Measurements from ENCODE around the gene KRR1.
"Not testable (repeated sequence)": the region's sequence is repeated elsewhere in the genome, so short reads cannot be mapped to it uniquely, and the experiment has no call there.

KRR1 gene

DNA sequence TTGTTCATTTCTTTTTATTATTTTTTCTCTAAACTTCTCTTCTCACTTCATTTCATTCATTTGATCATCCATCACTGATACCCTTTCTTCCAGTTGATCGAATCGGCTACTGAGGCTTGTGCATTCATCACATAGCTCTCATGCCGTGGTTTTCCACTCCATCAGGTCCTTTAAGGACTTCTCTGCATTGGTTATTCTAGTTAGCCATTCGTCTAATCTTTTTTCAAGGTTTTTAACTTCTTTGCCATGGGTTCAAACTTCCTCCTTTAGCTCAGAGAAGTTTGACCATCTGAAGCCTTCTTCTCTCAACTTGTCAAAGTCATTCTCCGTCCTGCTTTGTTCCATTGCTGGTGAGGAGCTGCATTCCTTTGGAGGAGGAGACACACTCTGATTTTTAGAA lies 10.7 kb upstream of the KRR1 start:
- DNase-seq: not testable (repeated sequence)

DNA sequence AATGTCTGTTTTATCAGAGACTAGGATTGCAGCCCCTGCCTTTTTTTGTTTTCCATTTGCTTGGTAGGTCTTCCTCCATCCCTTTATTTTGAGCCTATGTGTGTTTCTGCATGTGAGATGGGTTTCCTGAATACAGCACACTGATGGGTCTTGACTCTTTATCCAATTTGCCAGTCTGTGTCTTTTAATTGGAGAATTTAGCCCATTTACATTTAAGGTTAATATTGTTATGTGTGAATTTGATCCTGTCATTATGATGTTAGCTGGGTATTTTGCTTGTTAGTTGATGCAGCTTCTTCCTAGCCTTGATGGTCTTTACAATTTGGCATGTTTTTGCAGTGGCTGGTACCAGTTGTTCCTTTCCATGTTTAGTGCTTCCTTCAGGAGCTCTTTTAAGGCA lies 9.8 kb upstream of the KRR1 start:
- DNase-seq: not testable (repeated sequence)

DNA sequence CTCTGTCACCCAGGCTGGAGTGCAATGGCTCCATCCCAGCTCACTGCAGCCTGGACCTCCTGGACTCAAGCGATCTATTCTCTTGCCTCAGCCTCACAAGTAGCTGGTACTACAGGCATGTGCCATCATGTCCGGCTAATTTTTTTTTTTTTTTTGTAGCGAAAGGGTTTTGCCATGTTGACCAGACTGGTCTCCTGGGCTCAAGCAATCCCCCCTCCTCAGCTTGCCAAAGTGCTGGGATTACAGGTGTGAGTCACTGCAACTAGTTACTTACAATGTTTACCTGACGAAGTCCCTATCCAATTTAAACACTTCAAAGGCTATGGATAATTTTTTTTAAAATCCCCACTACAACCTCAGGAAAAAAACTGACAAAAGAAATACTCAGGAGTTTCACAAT lies 1.8 kb downstream of the KRR1 start:
- DNase-seq: no peak

DNA sequence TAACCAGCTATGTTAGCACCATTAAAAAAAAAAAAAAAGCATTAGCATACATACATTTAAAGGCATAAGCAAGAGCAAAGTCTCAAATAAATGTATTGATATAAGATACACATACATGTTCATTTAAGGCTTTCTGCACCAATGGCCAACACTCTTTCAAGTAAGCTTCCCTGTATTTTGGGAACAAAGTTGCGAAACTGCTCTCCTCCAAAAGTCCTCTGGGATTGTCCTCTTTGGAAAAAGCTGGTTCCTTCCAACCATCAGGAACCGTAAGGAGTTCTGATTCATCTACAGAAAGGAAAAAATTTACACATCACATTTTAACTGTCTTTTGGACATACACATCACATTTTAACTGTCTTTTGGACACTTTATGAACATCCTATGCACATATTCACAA lies 3.2 kb downstream of the KRR1 start:
- DNase-seq: no peak

DNA sequence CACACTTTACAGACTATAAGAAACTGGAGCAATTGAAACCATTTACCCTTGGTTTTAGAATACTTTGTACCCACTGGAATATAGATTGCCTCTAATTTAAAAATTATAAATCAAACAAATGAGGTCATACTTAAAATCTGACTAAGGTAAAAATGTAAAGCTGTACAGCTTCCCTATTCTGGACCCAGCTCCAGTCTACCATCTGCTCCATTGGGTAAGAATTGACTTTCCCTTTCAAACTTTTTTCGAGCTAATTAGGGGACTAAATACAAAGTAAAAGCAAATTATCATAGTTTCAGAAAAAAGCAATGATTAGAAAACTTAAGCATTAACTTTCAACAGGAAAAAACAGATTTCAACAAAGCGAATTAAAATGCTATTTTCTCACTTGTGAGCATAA lies 4.3 kb downstream of the KRR1 start:
- no peak for DNase-seq

DNA sequence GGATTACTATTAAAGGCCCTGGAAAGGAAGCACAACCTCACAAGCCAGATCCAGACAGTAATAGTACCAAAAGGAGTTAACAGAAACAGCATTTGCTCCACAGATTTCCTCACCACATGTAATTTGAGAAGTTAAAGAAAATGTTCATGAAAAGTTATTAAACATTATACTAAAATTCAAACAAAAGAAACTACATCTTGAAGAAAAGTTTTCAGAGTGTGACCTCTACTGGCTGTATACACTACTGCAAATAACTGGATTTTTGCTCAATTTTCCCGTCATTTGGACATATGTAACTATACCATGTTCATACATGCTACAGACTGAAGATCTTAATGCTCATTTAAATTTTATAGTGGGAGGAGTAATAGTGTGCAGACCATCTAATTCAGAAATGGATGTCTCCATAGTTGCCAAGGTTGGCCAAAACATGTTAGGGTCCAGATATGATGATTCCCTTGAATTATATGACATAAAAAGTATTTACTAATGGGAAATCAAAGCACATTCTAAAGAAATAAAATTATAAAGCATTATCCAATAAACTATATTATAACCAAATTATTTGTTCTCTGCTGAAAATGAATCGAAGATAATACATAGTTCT lies 5.6 kb downstream of the KRR1 start:
- no peak for DNase-seq

DNA sequence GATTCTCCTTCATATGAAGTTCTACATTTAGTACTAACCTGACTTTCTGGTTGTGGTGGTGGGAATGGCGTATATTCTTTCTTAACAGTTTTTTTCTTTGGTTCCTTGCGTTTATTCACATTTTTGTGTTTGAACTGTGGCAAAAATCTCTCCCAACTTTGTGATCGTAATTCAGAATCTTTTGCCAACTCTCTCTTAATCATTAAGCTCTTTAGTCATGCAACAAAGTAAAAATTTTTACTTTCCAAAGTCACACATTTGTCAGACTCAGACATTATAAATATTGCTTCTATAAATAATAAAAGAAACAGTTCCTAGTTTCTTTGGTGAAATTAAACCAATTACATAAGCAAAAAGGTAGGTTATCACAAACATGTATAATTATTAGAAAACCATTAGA lies 7.5 kb downstream of the KRR1 start:
- DNase-seq: no peak

DNA sequence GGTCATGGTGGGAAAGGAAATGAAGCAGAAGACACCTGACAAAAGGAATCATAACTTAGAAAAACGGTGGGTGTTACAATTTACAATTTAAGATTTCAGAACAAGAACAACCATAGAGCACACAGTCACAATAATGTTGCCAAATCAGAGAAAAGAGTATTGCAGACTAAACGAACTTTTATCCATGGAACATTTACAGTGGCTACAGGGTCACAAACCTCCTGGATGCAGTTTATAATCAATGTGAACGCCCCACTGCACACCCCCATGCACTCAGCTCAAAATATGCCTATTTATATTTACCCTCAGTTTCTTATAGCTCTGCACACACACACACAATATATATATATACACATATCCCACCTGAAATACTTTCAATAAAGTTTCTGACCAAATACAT lies 8.0 kb downstream of the KRR1 start:
- no peak for DNase-seq

DNA sequence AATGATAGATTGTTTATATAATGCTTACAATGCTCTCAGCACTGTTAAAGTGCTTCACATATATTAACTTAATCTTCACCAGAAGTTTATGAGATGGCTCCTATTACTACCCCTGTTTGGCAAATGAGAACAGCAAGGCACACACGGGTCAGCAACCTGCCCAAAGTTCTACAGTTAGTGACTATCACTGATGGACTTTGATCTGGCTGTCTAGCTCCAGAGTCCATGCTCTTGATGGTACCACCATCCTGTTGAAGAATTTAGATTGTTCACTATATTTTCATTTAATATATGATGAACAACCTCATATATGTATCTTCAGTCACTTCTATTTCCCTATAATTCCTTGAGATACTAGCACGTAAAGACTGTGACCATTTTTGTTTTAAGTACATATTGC lies 20.2 kb downstream of the KRR1 start:
- DNase-seq: no peak

DNA sequence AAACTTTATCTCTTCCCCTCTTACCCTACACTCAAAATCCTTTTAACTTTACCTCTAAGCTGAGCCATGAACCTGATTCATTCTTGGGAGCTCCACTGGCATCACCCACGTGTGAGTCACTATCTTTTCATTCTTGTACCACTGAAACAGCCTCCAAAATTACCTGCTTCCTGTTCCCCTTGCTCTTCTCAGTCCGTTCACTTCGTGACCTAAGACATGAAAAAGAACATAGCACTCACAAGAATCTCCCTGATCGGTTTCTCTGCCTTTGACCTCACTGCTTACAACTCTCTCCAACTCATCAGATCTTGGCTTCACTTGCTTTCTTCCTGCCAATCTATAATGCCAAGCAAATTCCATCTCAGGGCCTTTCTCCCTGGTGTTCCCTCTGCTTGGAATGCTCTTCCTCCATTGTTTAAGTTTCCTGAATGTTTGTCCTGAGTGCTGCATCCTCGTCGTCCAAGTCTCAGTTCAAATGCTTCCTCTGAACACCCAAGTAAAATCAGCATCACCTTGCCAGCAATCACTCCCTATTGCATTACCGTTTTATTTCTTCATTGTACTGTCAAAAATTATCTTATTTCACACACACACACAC lies 21.7 kb downstream of the KRR1 start:
- DNase-seq: no peak

DNA sequence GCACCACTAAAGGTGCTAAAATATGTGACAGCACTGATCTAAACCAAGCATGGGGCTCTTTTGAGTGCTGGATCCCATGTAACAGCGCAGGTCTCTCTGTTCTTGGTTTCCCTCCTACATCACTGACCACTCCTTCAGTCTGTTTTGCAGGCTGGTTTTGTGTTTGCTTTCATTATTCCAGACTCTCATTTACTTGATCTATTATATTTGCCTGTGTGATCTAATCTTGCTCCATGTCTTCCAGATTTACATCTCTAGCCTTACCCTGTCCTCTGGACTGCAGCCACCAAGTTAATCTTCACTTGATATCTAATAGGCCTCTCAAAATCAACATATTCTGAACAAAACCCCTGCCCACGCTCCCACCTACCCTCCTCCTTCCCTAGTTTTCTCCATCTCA lies 22.2 kb downstream of the KRR1 start:
- no peak for DNase-seq

DNA sequence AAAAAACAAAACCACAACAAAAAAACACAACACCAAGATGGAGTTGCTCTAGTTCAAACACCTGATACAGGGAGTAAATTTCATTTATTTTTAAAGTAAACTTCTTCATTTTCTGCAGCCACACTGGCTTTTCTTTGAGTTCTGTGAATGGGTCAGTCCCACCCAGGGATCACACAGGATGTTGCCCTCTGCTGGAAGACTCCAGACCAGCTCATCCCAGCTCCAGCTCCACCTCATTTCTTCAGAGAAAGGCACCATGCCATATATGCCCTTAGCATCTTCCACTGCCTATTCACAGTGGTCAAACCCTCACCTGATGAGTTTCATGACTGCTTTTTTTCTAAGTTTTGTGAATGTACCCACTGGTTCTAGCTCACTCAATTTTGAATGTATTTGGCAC lies 22.9 kb downstream of the KRR1 start:
- no peak for DNase-seq

DNA sequence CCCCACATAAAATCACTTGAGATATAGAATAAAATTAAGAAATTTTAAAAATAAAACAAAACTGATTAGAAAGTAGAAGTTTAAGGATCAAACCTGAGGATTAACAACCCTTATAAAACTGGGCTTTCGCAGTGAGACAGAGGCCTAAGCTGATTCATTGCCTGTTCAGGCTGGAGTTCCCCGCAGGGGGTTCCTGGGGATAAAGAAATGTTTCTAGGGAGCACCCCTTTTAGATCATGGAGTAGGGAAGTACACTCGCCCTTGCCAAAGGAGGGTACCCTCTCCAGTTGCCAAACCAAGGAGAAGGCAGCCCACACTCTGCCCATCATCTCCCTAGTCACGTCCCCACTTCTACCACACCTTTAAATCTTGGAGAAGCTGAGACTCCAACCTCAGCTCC lies 24.1 kb downstream of the KRR1 start:
- DNase-seq: no peak

DNA sequence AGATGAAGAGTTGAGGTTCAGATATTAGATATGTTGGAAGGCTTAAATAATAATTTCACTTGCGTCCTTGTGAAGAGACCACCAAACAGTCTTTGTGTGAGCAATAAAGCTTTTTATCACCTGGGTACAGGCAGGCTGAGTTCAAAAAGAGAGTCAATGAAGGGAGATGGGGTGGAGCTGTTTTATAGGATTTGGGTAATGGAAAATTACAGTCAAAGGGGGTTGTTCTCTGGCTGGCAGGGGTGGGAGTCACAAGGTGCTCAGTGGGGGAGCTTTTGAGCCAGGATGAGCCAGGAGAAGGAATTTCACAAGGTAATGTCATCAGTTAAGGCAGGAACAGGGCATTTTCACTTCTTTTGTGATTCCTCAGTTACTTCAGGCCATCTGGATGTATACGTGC lies 27.0 kb downstream of the KRR1 start:
- DNase-seq: not testable (repeated sequence)

DNA sequence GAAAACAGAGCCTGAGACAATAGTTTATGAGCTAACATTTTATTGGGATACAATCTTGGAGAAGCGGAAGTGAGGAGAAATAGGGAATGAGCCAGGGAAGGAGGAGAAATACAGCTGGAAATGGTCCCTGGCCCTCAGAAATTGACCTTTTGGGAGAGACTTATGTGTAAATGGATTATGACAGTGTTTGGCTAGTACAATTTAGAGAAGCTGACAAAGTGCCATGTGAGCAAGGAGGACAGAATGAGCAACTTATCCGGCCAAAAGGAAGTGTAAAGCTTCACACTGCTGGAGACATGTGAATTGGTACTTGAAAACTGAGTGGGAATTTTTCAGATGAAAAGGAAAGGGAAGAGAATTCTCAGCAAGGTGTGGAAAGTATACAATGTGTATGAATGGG lies 28.0 kb downstream of the KRR1 start:
- no peak for DNase-seq

DNA sequence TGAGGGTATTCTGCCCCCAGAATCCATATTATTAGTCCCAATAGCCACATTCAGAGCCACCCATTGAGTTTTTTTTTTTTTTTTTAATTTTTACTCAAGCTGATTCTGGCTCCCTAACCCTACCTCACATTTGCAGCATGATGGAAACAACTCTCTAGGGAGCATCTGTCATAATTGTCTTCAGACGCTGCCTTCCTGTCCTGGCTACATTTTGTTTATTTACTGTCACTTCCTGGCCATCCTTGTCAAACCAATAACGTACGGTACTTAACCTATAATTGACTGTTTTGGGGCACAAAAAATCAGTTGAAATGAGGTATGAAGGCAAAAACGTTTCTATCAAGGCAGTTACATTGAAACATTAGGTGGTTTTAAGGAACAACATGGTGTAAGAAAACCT lies 28.8 kb downstream of the KRR1 start:
- no peak for DNase-seq

DNA sequence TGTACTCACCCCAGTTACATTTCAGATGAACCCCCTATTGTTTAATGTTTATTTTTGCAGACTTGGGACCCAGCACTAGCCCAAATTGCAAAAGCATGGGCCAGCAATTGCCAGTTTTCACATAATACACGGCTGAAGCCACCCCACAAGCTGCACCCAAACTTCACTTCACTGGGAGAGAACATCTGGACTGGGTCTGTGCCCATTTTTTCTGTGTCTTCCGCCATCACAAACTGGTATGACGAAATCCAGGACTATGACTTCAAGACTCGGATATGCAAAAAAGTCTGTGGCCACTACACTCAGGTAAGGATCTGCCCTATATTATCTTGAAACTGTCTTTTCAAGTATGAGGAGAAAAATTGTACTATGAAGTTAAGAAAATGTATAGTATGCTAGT lies 29.6 kb downstream of the KRR1 start:
- DNase-seq: no peak

DNA sequence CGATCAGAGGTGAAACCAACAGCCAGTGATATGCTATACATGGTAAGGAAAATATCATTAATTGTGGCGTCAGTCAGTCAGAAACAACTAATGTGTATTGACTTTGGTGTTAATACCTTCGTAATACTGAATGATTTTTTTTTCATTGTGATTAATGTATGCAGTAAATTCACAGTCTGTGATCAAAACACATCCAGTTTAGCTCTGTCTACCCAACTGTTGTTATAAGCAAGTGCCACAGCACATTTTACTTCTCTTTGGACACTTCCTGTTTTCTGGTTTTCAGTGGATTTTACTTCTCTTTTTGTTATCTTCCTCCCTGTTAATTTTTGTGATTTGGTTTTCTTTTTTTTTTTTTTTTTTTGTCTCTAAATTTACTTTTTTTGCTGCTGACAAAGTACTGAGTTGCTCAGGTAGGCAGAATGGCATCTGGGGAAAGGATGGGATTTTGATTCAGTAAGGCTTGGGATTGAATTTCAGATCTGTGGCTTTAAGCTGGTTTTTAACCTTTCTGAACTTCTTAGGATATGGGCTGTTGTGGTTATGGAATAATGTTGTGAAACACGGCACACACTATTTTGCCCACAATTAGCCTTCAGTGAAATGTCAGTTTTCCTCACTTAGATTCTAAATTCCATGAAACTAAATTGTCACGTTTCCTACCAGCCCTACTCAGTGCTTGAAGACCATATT lies 30.2 kb downstream of the KRR1 start:
- no peak for DNase-seq

DNA sequence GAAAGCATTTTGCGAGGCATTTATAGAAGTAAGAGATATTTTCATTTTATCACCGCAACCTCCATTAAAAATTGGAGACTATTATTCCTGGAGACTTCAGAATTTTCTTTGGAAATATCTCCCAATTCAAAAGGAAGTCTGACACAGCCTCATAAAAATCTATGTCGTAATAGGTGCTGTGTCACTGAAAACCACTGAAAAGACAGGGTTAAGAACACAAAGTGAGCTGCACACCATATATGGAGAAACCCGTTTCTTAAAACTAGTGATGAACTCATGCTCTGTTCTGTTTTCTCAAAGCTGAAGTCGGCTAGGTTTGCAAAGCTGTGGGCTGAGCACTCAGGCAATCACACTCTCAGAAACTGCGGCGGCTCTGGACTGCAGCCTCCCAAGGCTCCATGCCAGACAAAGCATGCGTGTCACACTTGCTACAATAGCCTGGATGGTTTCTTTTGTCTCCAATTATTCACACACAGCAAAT lies 30.9 kb downstream of the KRR1 start, which contains the start of gene GLIPR1:
TSS of gene GLIPR1 (plus strand) at position 287 of the 481 bp plus-strand sequence. CDS start at position 413, 126 bp downstream.
- no peak for DNase-seq

DNA sequence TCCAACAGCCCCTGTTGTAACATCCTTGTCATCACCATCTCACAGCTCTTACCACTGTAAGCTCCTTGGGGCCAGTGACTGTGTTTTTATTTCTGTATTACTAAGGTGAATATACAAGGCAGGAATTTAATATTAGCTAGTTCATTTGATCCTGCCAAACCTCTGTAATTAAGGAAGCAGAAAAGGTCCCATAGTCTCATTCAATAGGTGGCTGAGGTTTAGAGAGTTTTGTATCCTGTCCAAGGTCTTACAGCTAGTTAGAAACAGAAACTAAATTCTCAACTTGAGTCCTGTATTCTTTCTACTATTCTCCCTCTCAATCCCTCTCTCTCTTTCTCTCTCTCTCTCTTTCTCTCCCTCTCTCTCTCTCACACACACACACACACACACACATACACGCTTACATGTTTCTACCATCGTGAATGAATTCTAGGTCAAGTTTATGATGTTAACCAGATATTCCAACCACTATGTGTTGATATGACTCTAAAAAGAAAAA lies 31.4 kb downstream of the KRR1 start:
- DNase-seq: no peak

DNA sequence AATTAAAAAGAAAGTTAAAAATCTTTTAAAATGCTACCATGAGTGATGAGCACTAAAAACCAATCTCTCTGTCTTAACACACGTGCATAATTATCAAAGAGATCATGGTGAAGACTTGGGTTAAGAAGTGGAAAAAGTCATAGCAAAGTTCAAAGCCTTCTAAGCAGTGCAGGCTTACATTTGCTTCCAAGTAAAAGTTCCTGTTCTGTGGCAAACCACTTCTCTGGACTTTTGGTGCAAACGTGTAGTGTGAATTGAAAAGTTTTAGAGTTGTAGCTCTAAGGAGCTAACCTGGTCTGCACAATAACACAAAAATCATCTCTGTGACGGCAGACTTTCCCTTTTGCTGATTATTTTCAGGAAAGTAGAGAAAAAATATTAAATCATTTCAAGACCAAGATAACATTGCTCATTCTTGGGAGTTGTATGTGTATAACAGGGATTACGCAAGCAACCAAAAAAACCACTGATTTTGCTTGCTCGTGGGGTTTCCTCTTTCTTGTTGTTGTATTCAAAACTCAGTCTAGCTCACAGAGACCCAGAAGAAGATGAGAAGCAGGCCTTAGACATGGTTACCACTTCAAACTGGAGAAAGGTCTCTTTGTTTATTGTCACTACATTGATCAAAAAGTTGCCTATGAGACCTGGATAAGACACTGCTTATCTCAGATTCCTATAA lies 33.2 kb downstream of the KRR1 start:
- no peak for DNase-seq

DNA sequence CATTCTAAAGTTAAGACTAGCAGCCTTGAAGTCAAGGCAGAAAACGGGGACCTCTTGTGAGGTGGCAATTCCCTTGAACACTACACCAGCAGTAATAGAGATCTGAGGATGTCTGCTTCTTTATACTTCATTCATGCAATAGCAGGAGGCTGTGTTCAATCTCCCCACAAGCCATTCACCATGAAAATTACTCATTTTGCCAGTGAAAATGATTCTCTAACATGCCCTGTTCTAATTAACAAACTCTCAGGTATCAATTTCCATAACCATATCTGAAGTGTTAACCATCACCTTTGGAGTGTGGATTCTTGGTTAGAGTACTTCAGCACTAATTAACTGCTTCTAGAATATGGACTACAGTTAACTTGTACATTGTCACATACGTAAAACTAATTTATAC lies 34.3 kb downstream of the KRR1 start:
- no peak for DNase-seq

DNA sequence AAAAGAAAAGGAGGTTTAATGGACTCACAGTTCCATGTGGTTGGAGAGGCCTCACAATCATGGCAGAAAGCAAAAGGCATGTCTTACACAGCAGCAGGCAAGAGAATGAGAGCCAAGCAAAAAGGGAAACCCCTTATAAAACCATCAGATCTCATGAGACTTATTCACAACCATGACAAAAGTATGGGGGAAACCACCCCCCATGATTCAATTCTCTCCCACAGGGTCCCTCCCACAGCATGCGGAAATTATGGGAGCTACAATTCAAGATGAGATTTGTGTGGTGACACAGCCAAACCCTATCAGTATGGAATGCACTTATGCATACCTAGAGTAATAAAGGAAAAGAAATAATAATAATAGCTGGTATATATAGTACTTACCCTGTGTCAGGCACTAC lies 35.3 kb downstream of the KRR1 start:
- DNase-seq: no peak

DNA sequence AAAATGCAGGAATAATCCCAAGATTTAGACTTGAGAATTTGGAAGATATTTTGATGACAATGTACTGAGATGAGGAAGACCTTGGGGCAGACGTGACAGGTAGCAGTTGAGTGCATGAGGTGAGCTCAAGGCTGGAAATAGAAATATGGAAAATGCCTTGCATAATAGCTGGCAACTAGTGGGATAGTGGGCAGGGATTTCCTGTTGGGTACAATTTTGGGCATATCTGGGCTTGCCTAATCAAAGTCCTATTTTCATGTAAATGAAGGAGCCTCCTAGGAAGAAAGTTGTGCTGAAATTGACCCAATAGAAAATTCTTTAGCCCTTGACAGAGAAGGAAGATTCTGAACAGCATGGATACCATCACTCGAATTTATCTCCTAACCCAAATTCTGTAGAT lies 37.3 kb downstream of the KRR1 start:
- DNase-seq: no peak
